Ishikawa (cell line): ENCODE measurements around the gene C5orf34.

Source experiments
- CEBPB ChIP-seq: IDR thresholded peaks from 2 replicates; pipeline ENCODE4 v1.6.1; 2012
- CREB1 ChIP-seq: IDR thresholded peaks from 2 replicates; pipeline ENCODE4 v1.6.1; 2012; ENCODE audit warnings: low read depth
- EGR1 ChIP-seq: IDR thresholded peaks from 2 replicates; pipeline ENCODE4 v1.6.1; 2012
- EP300 ChIP-seq: IDR thresholded peaks from 2 replicates; pipeline ENCODE4 v1.6.1; 2012; ENCODE audit warnings: borderline replicate concordance
- FOXM1 ChIP-seq: IDR thresholded peaks from 2 replicates; pipeline ENCODE4 v1.6.1; 2012; ENCODE audit warnings: low read depth, borderline replicate concordance
- NFIC ChIP-seq: IDR thresholded peaks from 2 replicates; pipeline ENCODE4 v1.6.1; 2012
- RAD21 ChIP-seq: IDR thresholded peaks from 2 replicates; pipeline ENCODE4 v1.6.1; 2012; ENCODE audit warnings: low read depth
- TAF1 ChIP-seq: IDR thresholded peaks from 2 replicates; pipeline ENCODE4 v1.6.1; 2012; ENCODE audit warnings: low read depth, mild to moderate bottlenecking
- TCF12 ChIP-seq: IDR thresholded peaks from 2 replicates; pipeline ENCODE4 v1.6.1; 2012; ENCODE audit warnings: low read depth
- TEAD4 ChIP-seq: IDR thresholded peaks from 2 replicates; pipeline ENCODE4 v1.6.1; 2012
- YY1 ChIP-seq: IDR thresholded peaks from 2 replicates; pipeline ENCODE4 v1.6.1; 2012; ENCODE audit warnings: low read depth
- ZBTB7A ChIP-seq: IDR thresholded peaks from 2 replicates; pipeline ENCODE4 v1.6.1; 2012; ENCODE audit warnings: low read depth
- TF ChIP-seq, protein P1 (sequence below): IDR thresholded peaks from 2 replicates; pipeline ENCODE4 v1.6.1; 2012
- TF ChIP-seq, protein P2 (sequence below): IDR thresholded peaks from 2 replicates; pipeline ENCODE4 v1.6.1; 2012
- TF ChIP-seq, protein P3 (sequence below): IDR thresholded peaks from 2 replicates; pipeline ENCODE4 v1.6.1; 2012; ENCODE audit warnings: low read depth, mild to moderate bottlenecking

Gene C5orf34, protein sequence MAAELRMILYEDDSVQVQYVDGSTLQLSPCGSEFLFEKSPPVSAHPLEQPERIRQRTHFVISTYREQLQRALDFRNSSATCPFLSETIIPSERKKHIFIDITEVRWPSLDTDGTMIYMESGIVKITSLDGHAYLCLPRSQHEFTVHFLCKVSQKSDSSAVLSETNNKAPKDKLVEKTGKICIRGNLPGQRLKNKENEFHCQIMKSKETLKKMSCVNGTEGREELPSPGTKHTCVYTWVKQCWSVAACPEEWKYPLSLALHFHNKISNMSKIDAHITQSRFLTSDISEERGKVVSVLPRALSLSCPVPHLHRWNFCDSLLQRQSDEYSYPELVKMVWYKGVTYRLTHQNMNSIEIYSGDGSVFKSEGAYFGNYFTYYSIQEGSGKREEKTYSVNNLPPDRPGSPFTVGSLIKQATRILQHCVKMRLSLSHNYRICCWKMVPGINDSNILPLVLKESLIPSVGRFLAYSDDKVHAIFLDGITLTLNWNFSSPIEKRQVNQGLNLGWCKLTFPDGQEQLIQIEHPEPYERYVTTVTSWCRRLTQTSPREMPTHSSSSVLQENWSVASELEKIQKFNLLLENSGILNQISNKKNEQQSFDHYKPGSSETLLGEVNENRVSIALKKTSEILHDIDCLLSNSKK

DNA sequence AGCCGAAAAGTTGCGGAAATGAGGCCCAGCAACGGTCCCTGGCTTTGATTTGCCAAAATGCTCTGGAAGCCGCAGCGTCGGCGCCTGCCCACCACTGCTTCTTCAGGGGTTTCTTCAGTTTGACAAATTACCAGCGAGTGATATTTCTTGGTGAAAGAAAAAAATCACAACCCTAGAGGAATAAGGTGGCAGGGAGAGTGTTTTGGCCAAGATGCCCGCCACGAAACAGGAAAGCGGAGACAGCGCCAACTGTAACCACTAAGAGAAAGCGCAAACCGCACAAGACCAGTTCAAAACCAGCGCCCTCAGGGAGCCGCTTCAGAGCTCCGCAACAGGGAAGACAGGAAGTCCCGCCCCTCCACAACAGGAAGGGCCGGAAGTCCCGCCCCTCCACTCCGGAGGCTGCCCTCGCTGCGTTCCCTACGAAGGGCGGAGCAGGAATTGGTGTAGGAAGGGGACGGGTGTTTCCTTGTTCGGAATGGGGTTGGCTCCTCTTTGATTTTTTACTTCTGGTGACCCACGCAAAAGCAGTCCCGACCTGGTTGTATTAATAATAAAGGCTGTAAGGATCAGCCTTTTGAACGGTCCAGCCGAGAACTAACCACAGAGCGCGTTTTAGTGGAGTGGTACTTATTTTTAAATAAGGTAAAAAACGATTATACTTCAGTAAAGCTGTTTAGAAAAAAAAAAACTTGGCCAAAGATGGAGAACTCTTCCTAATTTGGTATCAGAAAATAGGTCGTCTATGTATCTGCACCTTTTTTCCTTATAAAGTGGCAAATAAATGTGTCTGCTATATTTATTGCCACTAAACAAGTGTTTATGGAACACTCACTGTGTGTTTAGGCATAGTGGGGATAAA, at the start of gene C5orf34:
Gene C5orf34, minus strand, starts transcription at position 333 of the 862 bp plus-strand sequence. CDS start 5,809 bp downstream, outside the sequence.
- peak; percentile 88 for TF ChIP-seq TAF1
- TF ChIP-seq RAD21: no peak
- TF ChIP-seq, protein P1, sequence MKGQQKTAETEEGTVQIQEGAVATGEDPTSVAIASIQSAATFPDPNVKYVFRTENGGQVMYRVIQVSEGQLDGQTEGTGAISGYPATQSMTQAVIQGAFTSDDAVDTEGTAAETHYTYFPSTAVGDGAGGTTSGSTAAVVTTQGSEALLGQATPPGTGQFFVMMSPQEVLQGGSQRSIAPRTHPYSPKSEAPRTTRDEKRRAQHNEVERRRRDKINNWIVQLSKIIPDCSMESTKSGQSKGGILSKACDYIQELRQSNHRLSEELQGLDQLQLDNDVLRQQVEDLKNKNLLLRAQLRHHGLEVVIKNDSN: no peak
- peak; percentile 55; the same call in 1 of the 2 replicates for TF ChIP-seq TCF12
- TF ChIP-seq, protein P2, sequence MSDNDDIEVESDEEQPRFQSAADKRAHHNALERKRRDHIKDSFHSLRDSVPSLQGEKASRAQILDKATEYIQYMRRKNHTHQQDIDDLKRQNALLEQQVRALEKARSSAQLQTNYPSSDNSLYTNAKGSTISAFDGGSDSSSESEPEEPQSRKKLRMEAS: peak; percentile 65; the same call in 1 of the 2 replicates

DNA sequence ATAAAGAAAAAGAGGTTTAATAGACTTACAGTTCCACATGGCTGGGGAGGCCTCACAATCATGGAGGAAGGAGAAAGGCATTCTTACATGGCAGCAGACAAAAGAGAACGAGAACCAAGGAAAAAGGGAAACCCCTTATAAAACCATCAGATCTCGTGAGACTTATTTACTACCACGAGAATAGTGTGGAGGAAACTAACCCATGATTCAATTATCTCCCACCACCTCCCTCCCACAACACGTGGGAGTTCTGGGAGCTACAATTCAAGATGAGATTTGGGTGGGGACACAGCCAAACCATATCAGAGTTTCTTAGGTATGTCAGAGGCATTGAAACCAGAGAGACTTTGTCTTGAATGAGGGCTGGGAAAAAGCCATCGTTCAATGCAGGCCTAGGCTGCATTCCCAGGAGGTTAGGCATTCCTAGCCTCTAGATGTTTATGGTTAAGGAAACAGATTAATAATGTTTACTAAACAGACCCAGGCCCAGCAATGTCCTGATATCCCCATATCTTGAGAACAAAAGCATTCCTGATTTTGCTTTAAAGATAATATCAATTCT, 49.4 kb upstream of the C5orf34 start:
- TF ChIP-seq, protein P3, sequence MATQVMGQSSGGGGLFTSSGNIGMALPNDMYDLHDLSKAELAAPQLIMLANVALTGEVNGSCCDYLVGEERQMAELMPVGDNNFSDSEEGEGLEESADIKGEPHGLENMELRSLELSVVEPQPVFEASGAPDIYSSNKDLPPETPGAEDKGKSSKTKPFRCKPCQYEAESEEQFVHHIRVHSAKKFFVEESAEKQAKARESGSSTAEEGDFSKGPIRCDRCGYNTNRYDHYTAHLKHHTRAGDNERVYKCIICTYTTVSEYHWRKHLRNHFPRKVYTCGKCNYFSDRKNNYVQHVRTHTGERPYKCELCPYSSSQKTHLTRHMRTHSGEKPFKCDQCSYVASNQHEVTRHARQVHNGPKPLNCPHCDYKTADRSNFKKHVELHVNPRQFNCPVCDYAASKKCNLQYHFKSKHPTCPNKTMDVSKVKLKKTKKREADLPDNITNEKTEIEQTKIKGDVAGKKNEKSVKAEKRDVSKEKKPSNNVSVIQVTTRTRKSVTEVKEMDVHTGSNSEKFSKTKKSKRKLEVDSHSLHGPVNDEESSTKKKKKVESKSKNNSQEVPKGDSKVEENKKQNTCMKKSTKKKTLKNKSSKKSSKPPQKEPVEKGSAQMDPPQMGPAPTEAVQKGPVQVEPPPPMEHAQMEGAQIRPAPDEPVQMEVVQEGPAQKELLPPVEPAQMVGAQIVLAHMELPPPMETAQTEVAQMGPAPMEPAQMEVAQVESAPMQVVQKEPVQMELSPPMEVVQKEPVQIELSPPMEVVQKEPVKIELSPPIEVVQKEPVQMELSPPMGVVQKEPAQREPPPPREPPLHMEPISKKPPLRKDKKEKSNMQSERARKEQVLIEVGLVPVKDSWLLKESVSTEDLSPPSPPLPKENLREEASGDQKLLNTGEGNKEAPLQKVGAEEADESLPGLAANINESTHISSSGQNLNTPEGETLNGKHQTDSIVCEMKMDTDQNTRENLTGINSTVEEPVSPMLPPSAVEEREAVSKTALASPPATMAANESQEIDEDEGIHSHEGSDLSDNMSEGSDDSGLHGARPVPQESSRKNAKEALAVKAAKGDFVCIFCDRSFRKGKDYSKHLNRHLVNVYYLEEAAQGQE: no peak
- TF ChIP-seq YY1: no peak
- TF ChIP-seq TAF1: no peak
- TF ChIP-seq EP300: no peak
- no peak for TF ChIP-seq RAD21
- TF ChIP-seq, protein P2: no peak
- TF ChIP-seq CEBPB: no peak
- TF ChIP-seq NFIC: no peak
- no peak for TF ChIP-seq EGR1
- TF ChIP-seq FOXM1: no peak
- TF ChIP-seq ZBTB7A: no peak
- TF ChIP-seq, protein P1: no peak

DNA sequence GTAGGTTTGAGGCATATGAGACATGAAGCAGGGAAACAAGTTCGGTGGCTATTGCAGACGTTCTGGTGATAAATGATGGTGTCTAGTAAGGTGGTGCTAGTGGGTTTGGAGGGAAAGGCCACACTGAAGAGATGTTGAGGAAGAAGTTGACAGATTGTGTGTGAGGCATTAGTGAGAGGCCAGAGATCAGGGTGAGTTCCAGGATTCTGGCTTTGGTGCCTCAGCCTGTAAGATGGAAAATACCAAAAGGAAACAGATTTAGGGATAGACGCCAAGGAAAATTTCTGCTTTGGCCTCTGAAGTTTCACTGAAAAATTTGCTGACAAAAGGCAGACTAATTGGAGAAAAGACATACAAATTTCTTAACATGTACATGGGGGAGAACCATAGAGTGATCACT, 48.4 kb upstream of the C5orf34 start:
- TF ChIP-seq, protein P1: no peak
- TF ChIP-seq ZBTB7A (no peak), TCF12 (no peak), EP300 (no peak), RAD21 (no peak), TEAD4 (no peak), CREB1 (no peak), YY1 (no peak), NFIC (no peak), TAF1 (no peak), FOXM1 (no peak)
- TF ChIP-seq, protein P3: no peak
- TF ChIP-seq, protein P2: no peak

DNA sequence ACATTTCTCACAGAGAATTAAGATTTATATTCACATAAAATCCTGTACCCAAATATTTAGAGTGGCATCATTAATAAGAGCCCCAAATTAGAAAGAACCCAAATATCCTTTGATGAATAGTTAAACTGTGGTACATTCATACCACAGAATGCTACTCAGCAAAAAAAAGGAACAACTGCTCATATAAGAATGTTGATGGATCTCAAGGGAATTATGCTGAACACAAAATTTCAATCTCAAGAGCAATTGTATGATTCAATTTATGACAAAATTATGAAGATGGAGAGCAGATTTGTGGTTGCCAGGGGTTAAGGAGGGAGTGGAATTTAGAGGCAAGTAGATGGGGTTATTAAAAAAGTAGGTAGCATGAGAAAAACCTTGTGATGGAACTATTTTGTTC, 46.4 kb upstream of the C5orf34 start:
- TF ChIP-seq YY1: no peak
- no peak for TF ChIP-seq TEAD4
- TF ChIP-seq, protein P3: no peak
- TF ChIP-seq CEBPB: no peak
- no peak for TF ChIP-seq FOXM1
- TF ChIP-seq TAF1: no peak
- TF ChIP-seq TCF12: no peak
- TF ChIP-seq CREB1: no peak
- TF ChIP-seq, protein P2: no peak
- TF ChIP-seq NFIC: no peak
- no peak for TF ChIP-seq RAD21
- TF ChIP-seq EP300: no peak
- no peak for TF ChIP-seq EGR1
- TF ChIP-seq, protein P1: no peak
- no peak for TF ChIP-seq ZBTB7A
